Choroid plexus epithelial cell (primary cell): ENCODE data around the gene MDH2.
"Not testable (repeated sequence)": the region's sequence is repeated elsewhere in the genome, so short reads cannot be mapped to it uniquely, and the experiment has no call there.

Experiments
- DNase-seq: peaks from one replicate; pipeline ENCODE4 v3.0.0-alpha.2; 2010; ENCODE audit warnings: low read depth
- H3K4me3 ChIP-seq: 2 replicates; pipeline ENCODE4 v1.5.1; 2011; ENCODE audit warnings: low read depth, mild to moderate bottlenecking, control low read depth, low read length, moderate library complexity
- TF ChIP-seq, protein P1 (sequence below): conservative IDR thresholded peaks from 2 replicates; pipeline ENCODE4 v1.5.1; 2011; ENCODE audit warnings: low read depth, mild to moderate bottlenecking, control low read depth, inconsistent platforms, low read length, moderate library complexity

Gene MDH2

DNA sequence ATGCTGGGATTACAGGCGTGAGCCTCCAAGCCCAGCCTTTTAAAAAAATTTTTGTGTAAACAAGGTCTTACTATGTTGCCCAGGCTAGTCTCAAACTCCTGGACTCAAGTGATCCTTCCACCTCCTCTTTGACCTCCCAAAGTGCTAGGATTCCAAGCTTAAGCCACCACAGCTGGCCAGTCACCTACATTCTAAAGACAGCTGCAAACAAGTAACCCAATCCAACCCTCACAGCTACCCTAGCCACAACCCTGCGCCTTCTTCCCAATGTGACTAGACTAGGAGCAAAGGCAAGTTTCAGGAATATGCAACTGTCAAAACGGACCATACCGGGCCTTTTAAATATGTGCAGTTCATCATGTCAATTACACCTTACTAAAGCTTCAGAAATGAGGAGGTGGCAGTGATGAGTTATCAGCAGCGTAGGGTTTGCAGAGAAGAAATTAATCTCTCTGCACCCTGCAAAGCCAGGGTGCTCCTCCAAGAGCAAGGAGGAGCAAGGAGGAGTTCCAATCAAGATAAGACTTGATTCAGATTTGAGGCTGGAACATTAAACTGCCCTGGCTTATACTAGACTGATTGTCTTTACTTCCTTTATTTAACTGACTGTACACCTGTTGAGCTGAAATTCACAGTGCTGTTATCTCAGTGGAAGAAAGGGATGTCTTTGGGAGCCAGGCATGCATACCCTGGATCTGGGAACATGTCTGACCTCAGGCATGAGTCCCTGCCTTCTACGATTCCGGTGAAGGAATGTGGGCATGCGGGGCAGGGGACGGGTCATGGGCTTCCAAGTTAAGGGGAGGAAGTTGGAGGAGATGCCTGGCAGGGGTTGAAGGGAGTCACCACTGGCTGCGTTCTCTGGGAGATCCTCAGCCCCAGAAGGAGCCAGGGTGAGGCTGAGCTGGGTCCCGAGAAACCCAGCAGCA is 38.0 kb upstream of the MDH2 start:
- TF ChIP-seq, protein P1, sequence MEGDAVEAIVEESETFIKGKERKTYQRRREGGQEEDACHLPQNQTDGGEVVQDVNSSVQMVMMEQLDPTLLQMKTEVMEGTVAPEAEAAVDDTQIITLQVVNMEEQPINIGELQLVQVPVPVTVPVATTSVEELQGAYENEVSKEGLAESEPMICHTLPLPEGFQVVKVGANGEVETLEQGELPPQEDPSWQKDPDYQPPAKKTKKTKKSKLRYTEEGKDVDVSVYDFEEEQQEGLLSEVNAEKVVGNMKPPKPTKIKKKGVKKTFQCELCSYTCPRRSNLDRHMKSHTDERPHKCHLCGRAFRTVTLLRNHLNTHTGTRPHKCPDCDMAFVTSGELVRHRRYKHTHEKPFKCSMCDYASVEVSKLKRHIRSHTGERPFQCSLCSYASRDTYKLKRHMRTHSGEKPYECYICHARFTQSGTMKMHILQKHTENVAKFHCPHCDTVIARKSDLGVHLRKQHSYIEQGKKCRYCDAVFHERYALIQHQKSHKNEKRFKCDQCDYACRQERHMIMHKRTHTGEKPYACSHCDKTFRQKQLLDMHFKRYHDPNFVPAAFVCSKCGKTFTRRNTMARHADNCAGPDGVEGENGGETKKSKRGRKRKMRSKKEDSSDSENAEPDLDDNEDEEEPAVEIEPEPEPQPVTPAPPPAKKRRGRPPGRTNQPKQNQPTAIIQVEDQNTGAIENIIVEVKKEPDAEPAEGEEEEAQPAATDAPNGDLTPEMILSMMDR, result no peak
- H3K4me3 ChIP-seq, result no peak overlapping the region
- no peak for DNase-seq

DNA sequence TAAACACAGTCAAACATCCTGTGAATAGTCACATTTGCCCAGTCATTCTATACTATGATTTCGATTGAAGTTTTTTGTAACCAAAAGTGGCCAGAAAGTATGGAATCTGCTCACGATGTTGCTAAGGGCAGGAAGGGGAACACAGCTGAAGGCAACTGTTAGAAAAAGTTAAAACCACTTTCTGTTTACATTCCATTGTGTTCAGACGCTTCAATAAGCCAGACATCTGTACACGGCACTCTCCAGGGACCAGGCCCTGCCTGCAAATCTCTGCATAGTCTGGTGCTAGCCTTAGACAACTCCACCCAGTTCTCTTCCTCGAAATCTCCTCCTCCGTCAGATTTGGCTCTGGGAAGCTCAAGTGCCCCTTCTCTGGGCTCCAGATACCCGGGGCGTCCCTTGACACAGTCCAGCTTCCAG is 36.5 kb upstream of the MDH2 start:
- DNase-seq, result peak; percentile 93
- TF ChIP-seq, protein P1, result no peak
- H3K4me3 ChIP-seq, result no peak overlapping the region

DNA sequence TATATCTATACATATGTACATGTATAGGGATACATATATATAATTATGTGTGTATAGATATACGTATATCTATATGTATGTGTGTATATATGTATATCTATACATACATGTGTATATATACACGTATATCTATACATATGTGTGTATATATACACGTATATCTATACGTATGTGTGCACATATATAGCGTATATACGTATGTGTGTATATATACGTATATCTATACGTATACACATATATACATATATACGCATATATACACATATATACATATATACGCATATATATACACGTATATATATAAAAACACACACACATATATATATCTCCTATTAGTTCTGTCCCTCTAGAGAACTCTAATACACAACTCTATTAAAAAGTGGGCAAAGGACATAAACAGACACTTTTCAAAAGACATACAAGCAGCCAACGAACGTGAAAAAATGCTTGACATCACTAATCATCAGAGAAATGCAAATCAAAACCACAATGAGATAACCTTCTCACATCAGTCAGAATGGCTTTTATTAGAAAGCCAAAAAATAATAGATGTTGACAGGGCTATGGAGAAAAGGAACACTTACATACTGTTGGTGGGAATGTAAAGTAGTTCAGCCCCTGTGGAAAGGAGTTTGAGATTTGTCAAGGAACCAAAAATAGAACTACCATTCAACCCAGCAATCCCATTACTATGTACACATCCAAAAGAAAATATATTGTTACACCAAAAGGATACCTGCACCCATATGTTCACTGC is 31.5 kb upstream of the MDH2 start:
- no peak overlapping the region for H3K4me3 ChIP-seq
- TF ChIP-seq, protein P1, result no peak
- DNase-seq, result peak; percentile 75

DNA sequence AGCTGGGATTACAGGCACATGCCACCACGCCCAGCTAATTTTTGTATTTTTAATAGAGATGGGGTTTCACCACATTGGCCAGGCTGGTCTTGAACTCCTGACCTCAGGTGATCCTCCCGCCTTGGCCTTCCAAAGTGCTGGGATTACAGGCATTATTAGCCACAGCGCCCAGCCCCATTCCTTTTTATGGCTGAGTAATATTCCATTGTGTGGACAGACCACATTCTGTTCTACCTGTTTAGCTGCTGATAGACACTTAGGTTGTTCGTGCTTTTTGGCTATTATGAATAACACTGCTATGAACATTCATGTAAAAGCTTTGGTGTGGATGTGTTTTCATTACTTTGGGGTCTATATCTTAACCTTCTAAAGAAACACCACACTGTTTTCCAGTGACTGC is 29.4 kb upstream of the MDH2 start:
- not testable (repeated sequence) for DNase-seq, H3K4me3 ChIP-seq

DNA sequence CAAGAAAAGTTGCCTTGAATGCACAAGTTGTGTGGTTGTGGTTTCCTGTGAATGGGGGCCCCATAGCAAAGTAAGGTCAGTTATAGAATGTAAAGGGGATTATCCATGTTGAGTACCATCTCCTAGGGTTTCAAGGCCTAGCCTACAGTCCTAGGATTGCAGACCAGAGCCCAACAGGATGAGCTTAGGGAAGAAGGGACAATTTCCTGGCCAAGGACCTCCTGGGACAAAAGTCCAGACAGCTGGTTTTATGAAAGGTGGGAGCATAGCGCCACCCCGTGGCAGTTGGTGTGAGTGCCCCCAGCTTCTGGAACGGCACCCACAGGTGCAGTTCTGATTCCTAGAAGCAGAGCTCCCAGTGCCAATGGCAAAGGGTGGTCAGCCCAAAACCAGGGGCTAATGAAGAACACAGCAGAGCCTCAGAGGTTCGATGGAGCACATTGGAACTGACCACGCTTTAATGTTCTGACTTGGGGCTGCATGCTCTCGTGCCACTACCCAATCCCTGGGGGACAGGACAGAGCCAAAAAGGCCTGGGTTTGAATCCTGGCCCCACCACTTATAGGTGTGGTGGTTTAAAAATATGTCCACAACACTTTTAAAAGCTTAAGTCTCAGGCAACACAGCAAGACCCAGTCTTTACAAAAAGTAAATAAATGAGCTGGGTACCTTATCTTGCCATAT is 27.7 kb upstream of the MDH2 start:
- DNase-seq, result peak; percentile 71
- TF ChIP-seq, protein P1, result peak; percentile 95
- H3K4me3 ChIP-seq, result no peak overlapping the region

DNA sequence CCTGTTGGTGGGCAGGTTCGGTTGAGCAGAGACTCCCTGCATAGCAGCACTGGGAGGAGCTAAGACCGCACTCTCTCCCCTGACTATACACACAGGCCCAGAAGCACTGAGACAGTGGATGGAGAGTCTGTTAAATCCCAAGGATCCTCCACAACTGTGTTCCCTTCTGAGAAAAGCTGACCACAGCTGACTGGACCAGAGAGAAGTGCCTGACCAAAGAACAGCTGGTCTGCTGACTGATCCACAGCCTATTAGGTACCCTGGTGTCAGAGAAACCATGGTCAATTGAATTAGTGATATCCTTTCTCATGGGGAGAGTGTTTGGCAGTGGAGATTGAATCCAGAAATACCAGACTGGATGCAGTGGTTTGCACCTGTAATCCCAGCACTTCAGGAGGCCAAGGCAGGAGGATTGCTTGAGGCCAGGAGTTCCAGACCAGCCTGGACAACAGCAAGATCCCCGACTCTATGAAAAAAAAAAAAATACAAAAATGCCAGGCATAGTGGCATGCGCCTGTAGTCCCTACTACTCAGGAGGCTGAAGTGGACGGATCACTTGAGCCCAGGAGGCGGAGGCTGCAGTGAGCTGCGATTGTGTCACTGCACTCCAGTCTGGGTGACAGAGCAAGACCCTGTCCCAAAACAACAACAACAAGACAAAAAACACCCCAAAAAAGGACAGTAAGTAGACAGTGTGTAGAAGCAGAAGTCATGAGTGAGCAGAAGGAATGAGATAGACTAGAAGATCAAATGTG is 25.7 kb upstream of the MDH2 start:
- TF ChIP-seq, protein P1, result no peak
- no peak for DNase-seq
- no peak overlapping the region for H3K4me3 ChIP-seq
